Body of pancreas (tissue), 4 donors: ENCODE results near the gene IGHMBP2. TPM values are rescaled to one million over a fixed set of nuclear protein-coding genes. Genes with fewer than 3 reads are reported as not detected.
A peak's percentile ranks its signal among the peaks of the same experiment; 100 is the strongest.

Experiments used
- ATAC-seq: fragments of 150-250 bp; one replicate; pipeline ENCODE4 v1.9.1; 2016
- DNase-seq, 4 donors: peaks; one replicate each; pipeline ENCODE4 v3.0.0-alpha.2; 2019
- H3K27ac ChIP-seq, 4 donors: fragments of 200-600 bp; sonication (generic); 1 replicate in 3 of 4; 2 replicates in 1 of 4; pipeline versions ENCODE4 v1.5.1 to v1.6.1; 2016 to 2019; ENCODE audit warnings: mild to moderate bottlenecking in 1 of 4, mixed read lengths in 1 of 4, moderate library complexity in 1 of 4
- H3K27me3 ChIP-seq, 2 donors: fragments of 200-600 bp; sonication (generic); one replicate each; pipeline ENCODE4 v1.6.0; 2016; ENCODE audit warnings: mild to moderate bottlenecking in 1 of 2
- H3K36me3 ChIP-seq, 2 donors: fragments of 200-600 bp; sonication (generic); replicated peaks in 1 of 2; 2 replicates each; pipeline ENCODE4 v1.5.1; 2016; ENCODE audit warnings: low read depth in 2 of 2; ENCODE audit not compliant: insufficient read depth in 1 of 2
- H3K4me1 ChIP-seq: fragments of 200-600 bp; sonication (generic); one replicate; pipeline ENCODE4 v1.6.0; 2016
- H3K4me3 ChIP-seq, 2 donors: fragments of 200-600 bp; sonication (generic); 1 replicate in 1 of 2; 2 replicates in 1 of 2; pipeline ENCODE4 v1.5.1; 2016 to 2019
- H3K9me3 ChIP-seq, 3 donors: fragments of 200-600 bp; sonication (generic); 1 replicate in 2 of 3; 2 replicates in 1 of 3; pipeline ENCODE4 v1.5.1; 2016
- CTCF ChIP-seq, 7 experiments: fragments of 450-650 bp in 4 of 7; fragments of 200-600 bp in 3 of 7; sonication (generic) in 3 of 7; IDR thresholded peaks; one replicate each; pipeline ENCODE4 v1.5.1; 2016 to 2019; ENCODE audit warnings: antibody characterized with exemption in 7 of 7
- POLR2A ChIP-seq, 3 donors: fragments of 450-650 bp; IDR thresholded peaks; one replicate each; pipeline ENCODE4 v1.6.1; 2016; ENCODE audit warnings: antibody characterized with exemption in 3 of 3, mild to moderate bottlenecking in 2 of 3
- WGBS, 2 donors: methylation state at CpG; one replicate each; pipeline ENCODE4 v1.1.5; 2017; 5-methylcytosine and 5-hydroxymethylcytosine counted together
- intact Hi-C: fragments of 100-400 bp; cut with DNase I; formaldehyde crosslinking; loops from one replicate; pipeline ENCODE4 v1.15.1; 2023
- total RNA-seq, 2 donors: library from RNA; depleted of rRNA; stranded (reverse); fragments of >200 nt; gene quantifications; one replicate each; pipeline ENCODE4 v1.1.0, GENCODE V29; 2016

The IGHMBP2 gene
- total RNA-seq, 2 donors from 2014 or later: 6.2 to 17.1 TPM

- Histone ChIP-seq H3K4me1 (no peaks in the 10 kb centered on the region), H3K27me3 (no peaks in the 10 kb centered on the region), H3K36me3 (no peaks in the 10 kb centered on the region), H3K9me3 (no peaks in the 10 kb centered on the region), H3K27ac (no peak overlapping the region), H3K4me3 (no peak overlapping the region)
- ATAC-seq (no peak), DNase-seq (no peak)
- TF ChIP-seq POLR2A (IDR thresholded peaks at IDR 0.05) (no peak), CTCF (IDR thresholded peaks at IDR 0.05) (no peak)
- WGBS, 2 donors: 55 to 58% methylated on average over 3 to 5 of the region's 5 CpGs
- intact Hi-C loops: no loop called here
These were observed 74.9 kb downstream of the IGHMBP2 start for GRCh38 chr11:68978626-68978930.

- H3K4me3 ChIP-seq: no peak overlapping the region
- H3K4me1 ChIP-seq: no peaks in the 10 kb centered on the region
- intact Hi-C loops: no loop called here
- ATAC-seq (no peak), DNase-seq (peak in 1 of 4 donors; percentile 3)
- no peaks in the 10 kb centered on the region for H3K36me3 ChIP-seq
- H3K27me3 ChIP-seq: no peaks in the 10 kb centered on the region
- WGBS, 2 donors: 25 to 42% methylated on average over 9 of the region's 15 CpGs
- no peak overlapping the region for H3K27ac ChIP-seq
- TF ChIP-seq CTCF (IDR thresholded peaks at IDR 0.05): no peak
- no peak for TF ChIP-seq POLR2A (IDR thresholded peaks at IDR 0.05)
- no peaks in the 10 kb centered on the region for H3K9me3 ChIP-seq
These were observed 75.4 kb downstream of the IGHMBP2 start for GRCh38 chr11:68978931-68979594.

GRCh38 chr11:68979931-68980775 lies 76.5 kb downstream of the IGHMBP2 start:
- Histone ChIP-seq H3K4me1 (no peaks in the 10 kb centered on the region), H3K4me3 (no peak overlapping the region), H3K9me3 (no peaks in the 10 kb centered on the region), H3K27me3 (no peaks in the 10 kb centered on the region), H3K36me3 (no peaks in the 10 kb centered on the region), H3K27ac (no peak overlapping the region)
- ATAC-seq (no peak), DNase-seq (no peak)
- TF ChIP-seq POLR2A (IDR thresholded peaks at IDR 0.05): no peak
- TF ChIP-seq CTCF (IDR thresholded peaks at IDR 0.05): no peak
- 48 to 71% methylated on average over 7 to 29 of the region's 33 CpGs for WGBS, 2 donors
- intact Hi-C loops: no loop called here

- TF ChIP-seq CTCF (IDR thresholded peaks at IDR 0.05) (no peak), POLR2A (IDR thresholded peaks at IDR 0.05) (no peak)
- H3K27ac ChIP-seq: no peak within 1 kb of the TSS
- no peak within 1 kb of the TSS for H3K4me3 ChIP-seq
- intact Hi-C loops: no loop called here
- DNase-seq (no peak), ATAC-seq (no peak)
- H3K27me3 ChIP-seq: no peaks in the 10 kb centered on the region
- H3K36me3 ChIP-seq: no peaks in the 10 kb centered on the region
- no peaks in the 10 kb centered on the region for H3K9me3 ChIP-seq
- H3K4me1 ChIP-seq: no peaks in the 10 kb centered on the region
- WGBS, 2 donors: 62 to 65% methylated on average over 7 to 8 of the region's 8 CpGs
These were observed 77.0 kb downstream of the IGHMBP2 start, which contains the start of gene MRGPRD for GRCh38 chr11:68980776-68981065. MRGPRD (minus strand) TSS chr11:68980986; CDS start chr11:68980986, 0 bp downstream.
